ENCODE data around the gene PLCH2. TPM values are rescaled to one million over a fixed set of nuclear protein-coding genes. Genes with fewer than 3 reads are reported as not detected.
"Not testable (repeated sequence)": the region's sequence is repeated elsewhere in the genome, so short reads cannot be mapped to it uniquely, and the experiment has no call there.

Gene PLCH2
- total and polyA plus RNA-seq, 4 donors = 0.33 to 1.3 (median 1.0) TPM; not detected in 1

DNA sequence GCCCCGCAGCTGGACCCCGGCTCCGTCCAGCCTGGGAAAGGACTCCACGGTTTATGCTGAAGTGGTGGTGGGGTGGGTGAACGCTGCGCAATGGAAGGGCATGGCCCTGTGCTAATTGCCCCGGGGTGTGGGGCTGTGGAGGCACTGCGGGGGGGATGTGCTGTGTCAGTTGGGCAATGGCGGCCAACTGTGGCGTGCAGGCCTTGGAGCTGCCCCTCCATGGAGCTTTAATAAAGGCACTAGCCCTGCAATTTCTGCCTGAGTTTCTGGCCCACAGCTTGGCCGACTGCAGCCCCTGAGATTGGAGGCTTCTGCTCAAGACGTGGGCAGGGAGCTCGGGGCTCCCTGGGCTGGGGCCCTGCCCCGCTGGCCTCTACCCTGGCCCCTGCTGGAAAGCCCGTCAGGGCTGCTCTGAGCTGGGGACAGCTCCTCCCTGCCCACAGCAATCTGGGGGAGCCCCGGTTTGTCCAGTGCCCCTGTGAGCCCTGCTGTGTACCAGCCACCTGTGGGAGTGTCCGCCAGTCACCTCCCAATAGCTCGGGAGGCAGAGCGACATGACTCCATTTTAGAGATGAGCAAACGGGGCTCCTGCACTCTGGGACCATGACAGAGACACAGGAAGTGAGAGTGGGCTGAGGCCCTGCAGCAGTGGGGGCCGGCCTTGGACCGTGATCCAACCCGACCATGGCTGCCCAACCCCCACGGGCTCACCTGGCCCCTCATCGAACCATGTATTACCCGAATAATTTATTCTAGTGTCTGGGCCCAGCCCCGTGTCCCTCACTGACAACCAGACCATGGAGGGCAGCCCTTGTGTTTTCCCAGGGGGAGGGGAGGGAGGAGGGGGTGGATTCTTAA is 71.3 kb downstream of the PLCH2 start:
- Histone ChIP-seq H3K4me1 (ENCODE audit: control insufficient read depth in 4 of 4, insufficient read depth in 4 of 4, low read length in 3 of 4) (peaks cover 13 to 49% (median 29%) of the 10 kb centered on the region in 4 donors), H3K36me3 (ENCODE audit: control insufficient read depth in 4 of 4, insufficient read depth in 3 of 4, low read depth in 1 of 4, low read length in 3 of 4) (no peaks in the 10 kb centered on the region), H3K27me3 (ENCODE audit: control insufficient read depth in 4 of 4, insufficient read depth in 4 of 4, low read length in 3 of 4) (no peaks in the 10 kb centered on the region), H3K4me3 (ENCODE audit: low read depth in 1 of 3, low read length in 3 of 3) (peak overlapping the region; percentile 29 to 58 (median 48)), H3K27ac (ENCODE audit: low read depth in 1 of 2, low read length in 2 of 2) (peak overlapping the region; percentile 96 to 99), H3K9ac (ENCODE audit: low read depth in 1 of 2, low read length in 2 of 2) (peak overlapping the region in 1 of 2 donors; percentile 96), H3K9me3 (ENCODE audit: control insufficient read depth in 4 of 4, low read length in 3 of 4) (no peaks in the 10 kb centered on the region)
- 13% methylated on average over 27 of the region's 27 CpGs for WGBS
- DNase-seq (ENCODE audit: low spot score) = no peak
- TF ChIP-seq HNF4A (conservative IDR thresholded peaks at IDR 0.05) = no peak
- no peak for TF ChIP-seq TAF1 (conservative IDR thresholded peaks at IDR 0.05)
- TF ChIP-seq, protein P1, sequence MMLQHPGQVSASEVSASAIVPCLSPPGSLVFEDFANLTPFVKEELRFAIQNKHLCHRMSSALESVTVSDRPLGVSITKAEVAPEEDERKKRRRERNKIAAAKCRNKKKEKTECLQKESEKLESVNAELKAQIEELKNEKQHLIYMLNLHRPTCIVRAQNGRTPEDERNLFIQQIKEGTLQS (IDR thresholded peaks at IDR 0.05) = no peak

DNA sequence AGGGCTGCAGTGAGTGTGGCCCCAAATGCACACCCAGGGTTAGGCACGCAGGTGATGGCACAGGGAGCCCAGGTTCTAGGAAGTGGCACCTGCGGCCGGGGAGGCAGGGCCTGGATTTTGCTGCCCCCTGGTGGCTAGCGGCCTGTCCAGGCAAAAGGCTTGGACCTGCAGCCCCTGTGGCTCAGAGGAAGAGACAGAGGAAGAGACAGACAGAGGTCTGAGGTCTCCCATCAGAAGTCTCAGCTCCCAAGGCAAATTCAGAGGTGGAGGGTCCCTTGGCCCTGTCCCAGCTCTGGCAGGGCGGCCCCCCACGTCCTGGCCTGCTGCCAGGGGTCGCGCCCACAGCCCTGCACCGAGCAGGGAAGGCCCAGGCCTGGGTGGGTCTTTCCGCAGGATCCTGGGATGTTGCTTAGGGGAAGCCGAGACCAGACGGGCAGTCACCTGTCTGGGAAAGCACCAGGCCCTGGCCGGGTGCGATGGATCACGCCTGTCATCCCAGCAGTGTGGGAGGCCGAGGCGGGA is 72.0 kb downstream of the PLCH2 start:
- H3K9me3 ChIP-seq (ENCODE audit: control insufficient read depth in 4 of 4, low read length in 3 of 4) = no peaks in the 10 kb centered on the region
- peaks cover 13 to 49% (median 29%) of the 10 kb centered on the region in 4 donors for H3K4me1 ChIP-seq (ENCODE audit: control insufficient read depth in 4 of 4, insufficient read depth in 4 of 4, low read length in 3 of 4)
- peak overlapping the region in 1 of 3 donors; percentile 25 for H3K4me3 ChIP-seq (ENCODE audit: low read depth in 1 of 3, low read length in 3 of 3)
- DNase-seq (ENCODE audit: low spot score) = peak; percentile 88
- no peaks in the 10 kb centered on the region for H3K36me3 ChIP-seq (ENCODE audit: control insufficient read depth in 4 of 4, insufficient read depth in 3 of 4, low read depth in 1 of 4, low read length in 3 of 4)
- H3K27me3 ChIP-seq (ENCODE audit: control insufficient read depth in 4 of 4, insufficient read depth in 4 of 4, low read length in 3 of 4) = no peaks in the 10 kb centered on the region
- peak; percentile 92 to 94 for TF ChIP-seq RAD21 (IDR thresholded peaks at IDR 0.05)
- TF ChIP-seq EGR1 (IDR thresholded peaks at IDR 0.05; ENCODE audit: low read depth in 2 of 2) = no peak
- TF ChIP-seq, protein P2, sequence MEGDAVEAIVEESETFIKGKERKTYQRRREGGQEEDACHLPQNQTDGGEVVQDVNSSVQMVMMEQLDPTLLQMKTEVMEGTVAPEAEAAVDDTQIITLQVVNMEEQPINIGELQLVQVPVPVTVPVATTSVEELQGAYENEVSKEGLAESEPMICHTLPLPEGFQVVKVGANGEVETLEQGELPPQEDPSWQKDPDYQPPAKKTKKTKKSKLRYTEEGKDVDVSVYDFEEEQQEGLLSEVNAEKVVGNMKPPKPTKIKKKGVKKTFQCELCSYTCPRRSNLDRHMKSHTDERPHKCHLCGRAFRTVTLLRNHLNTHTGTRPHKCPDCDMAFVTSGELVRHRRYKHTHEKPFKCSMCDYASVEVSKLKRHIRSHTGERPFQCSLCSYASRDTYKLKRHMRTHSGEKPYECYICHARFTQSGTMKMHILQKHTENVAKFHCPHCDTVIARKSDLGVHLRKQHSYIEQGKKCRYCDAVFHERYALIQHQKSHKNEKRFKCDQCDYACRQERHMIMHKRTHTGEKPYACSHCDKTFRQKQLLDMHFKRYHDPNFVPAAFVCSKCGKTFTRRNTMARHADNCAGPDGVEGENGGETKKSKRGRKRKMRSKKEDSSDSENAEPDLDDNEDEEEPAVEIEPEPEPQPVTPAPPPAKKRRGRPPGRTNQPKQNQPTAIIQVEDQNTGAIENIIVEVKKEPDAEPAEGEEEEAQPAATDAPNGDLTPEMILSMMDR (IDR thresholded peaks at IDR 0.05; ENCODE audit: low read depth, low read length, missing input control) = peak; percentile 96
- TF ChIP-seq, protein P3, sequence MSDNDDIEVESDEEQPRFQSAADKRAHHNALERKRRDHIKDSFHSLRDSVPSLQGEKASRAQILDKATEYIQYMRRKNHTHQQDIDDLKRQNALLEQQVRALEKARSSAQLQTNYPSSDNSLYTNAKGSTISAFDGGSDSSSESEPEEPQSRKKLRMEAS (IDR thresholded peaks at IDR 0.05) = peak; percentile 19
- TF ChIP-seq, protein P4, sequence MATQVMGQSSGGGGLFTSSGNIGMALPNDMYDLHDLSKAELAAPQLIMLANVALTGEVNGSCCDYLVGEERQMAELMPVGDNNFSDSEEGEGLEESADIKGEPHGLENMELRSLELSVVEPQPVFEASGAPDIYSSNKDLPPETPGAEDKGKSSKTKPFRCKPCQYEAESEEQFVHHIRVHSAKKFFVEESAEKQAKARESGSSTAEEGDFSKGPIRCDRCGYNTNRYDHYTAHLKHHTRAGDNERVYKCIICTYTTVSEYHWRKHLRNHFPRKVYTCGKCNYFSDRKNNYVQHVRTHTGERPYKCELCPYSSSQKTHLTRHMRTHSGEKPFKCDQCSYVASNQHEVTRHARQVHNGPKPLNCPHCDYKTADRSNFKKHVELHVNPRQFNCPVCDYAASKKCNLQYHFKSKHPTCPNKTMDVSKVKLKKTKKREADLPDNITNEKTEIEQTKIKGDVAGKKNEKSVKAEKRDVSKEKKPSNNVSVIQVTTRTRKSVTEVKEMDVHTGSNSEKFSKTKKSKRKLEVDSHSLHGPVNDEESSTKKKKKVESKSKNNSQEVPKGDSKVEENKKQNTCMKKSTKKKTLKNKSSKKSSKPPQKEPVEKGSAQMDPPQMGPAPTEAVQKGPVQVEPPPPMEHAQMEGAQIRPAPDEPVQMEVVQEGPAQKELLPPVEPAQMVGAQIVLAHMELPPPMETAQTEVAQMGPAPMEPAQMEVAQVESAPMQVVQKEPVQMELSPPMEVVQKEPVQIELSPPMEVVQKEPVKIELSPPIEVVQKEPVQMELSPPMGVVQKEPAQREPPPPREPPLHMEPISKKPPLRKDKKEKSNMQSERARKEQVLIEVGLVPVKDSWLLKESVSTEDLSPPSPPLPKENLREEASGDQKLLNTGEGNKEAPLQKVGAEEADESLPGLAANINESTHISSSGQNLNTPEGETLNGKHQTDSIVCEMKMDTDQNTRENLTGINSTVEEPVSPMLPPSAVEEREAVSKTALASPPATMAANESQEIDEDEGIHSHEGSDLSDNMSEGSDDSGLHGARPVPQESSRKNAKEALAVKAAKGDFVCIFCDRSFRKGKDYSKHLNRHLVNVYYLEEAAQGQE (IDR thresholded peaks at IDR 0.05) = no peak
- TF ChIP-seq SP1 (IDR thresholded peaks at IDR 0.05) = no peak
- no peak for TF ChIP-seq RXRA (IDR thresholded peaks at IDR 0.05)
- peak overlapping the region; percentile 96 to 99 for H3K27ac ChIP-seq (ENCODE audit: low read depth in 1 of 2, low read length in 2 of 2)
- WGBS = under 1% methylated on average over 17 of the region's 17 CpGs
- H3K9ac ChIP-seq (ENCODE audit: low read depth in 1 of 2, low read length in 2 of 2) = peak overlapping the region; percentile 21 to 96

DNA sequence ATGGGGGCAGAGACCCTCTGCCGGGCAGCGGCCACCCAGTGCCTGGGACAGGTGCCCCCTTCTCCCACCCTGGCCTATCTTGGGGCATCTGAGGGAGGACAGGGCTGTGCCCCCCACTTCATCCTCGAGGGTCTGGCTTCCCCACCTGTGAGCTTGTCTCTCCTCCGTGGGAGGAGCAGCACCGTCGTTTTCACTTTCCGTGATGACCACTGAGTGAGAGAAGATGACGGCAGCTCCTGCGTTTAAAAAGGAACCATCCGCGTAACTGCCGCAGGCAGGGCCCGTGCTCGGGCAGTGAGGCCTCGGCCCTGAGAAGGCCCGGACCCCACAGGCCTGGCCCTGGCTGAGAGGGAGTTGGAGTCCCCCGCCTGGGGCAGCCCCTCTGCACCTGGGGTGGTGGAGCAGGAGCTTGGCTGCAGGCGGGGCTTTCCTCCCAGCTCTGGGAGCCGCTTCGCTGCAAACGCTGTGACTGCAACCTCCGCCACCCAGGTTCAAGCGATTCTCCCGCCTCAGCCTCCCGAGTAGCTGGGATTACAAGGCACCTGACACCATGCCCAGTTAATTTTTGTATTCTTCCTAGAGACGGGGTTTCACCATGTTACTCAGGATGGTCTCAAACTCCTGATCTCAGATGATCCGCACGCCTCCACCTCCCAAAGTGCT is 73.4 kb downstream of the PLCH2 start:
- H3K27ac ChIP-seq (ENCODE audit: low read depth in 1 of 2, low read length in 2 of 2) = peak overlapping the region; percentile 96 to 99
- not testable (repeated sequence) for DNase-seq (ENCODE audit: low spot score); H3K36me3 ChIP-seq (ENCODE audit: control insufficient read depth in 4 of 4, insufficient read depth in 3 of 4, low read depth in 1 of 4, low read length in 3 of 4); H3K27me3 ChIP-seq (ENCODE audit: control insufficient read depth in 4 of 4, insufficient read depth in 4 of 4, low read length in 3 of 4); H3K9me3 ChIP-seq (ENCODE audit: control insufficient read depth in 4 of 4, low read length in 3 of 4); H3K4me3 ChIP-seq (ENCODE audit: low read depth in 1 of 3, low read length in 3 of 3)
- H3K9ac ChIP-seq (ENCODE audit: low read depth in 1 of 2, low read length in 2 of 2) = peak overlapping the region; percentile 68 to 96
- WGBS = 86% methylated on average over 25 of the region's 28 CpGs
- H3K4me1 ChIP-seq (ENCODE audit: control insufficient read depth in 4 of 4, insufficient read depth in 4 of 4, low read length in 3 of 4) = peaks cover 13 to 40% (median 26%) of the 10 kb centered on the region in 4 donors

DNA sequence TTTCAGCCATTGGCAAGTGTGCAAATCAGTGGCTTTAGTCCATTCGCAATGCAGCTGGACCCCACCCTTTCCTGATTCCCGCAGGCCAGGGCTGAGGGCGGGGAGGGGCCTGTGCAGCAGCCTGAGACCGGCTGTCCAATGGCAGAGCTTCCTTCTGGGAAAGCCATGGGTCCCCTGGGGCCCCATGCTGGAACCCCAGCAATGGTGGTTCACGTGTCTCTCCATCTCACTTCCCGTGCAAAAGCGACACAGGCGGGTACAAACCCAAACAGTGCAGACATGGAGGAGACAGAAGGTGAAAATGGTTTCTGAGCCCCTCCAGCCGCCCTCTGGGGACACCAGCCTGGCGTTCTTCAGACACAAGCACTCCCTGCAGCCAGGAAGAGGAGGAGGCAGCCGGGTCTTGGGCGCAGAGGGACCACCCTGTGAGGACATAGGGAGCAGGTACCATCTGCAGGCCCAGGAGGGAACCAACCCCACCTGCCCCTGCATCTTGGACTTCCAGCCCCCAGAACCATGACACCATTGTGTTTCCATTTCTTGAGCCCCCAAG is 74.3 kb downstream of the PLCH2 start:
- peaks cover 13 to 46% (median 30%) of the 10 kb centered on the region in 4 donors for H3K4me1 ChIP-seq (ENCODE audit: control insufficient read depth in 4 of 4, insufficient read depth in 4 of 4, low read length in 3 of 4)
- H3K9ac ChIP-seq (ENCODE audit: low read depth in 1 of 2, low read length in 2 of 2); H3K9me3 ChIP-seq (ENCODE audit: control insufficient read depth in 4 of 4, low read length in 3 of 4); H3K27ac ChIP-seq (ENCODE audit: low read depth in 1 of 2, low read length in 2 of 2); H3K27me3 ChIP-seq (ENCODE audit: control insufficient read depth in 4 of 4, insufficient read depth in 4 of 4, low read length in 3 of 4); H3K36me3 ChIP-seq (ENCODE audit: control insufficient read depth in 4 of 4, insufficient read depth in 3 of 4, low read depth in 1 of 4, low read length in 3 of 4); H3K4me3 ChIP-seq (ENCODE audit: low read depth in 1 of 3, low read length in 3 of 3); DNase-seq (ENCODE audit: low spot score): not testable (repeated sequence)
- 78% methylated on average over 11 of the region's 12 CpGs for WGBS

Data from liver (tissue), 9 donors.